K562 (cell line): ENCODE measurements around the gene TJP3. TPM values are rescaled to one million over a fixed set of nuclear protein-coding genes. Genes with fewer than 3 reads are reported as not detected.

Source experiments
- ATAC-seq: fragments of 200-7000 bp; cut with Tn5 transposase; 3 replicates; pipeline ENCODE4 v1.9.1; 2020; ENCODE audit warnings: moderate library complexity
- BruUV-seq: library from RNA; stranded (reverse); fragments of 400-500 nt; replicated peaks from 2 replicates; lab custom pipeline; 2021; lab: Mats Ljungman, UMichigan
- CTCF ChIA-PET: fragments of 300-600 bp; formaldehyde crosslinking; extraction: SDS; loops from one replicate; lab custom pipeline; 2021; ENCODE audit warnings: low intra/inter-chr PET ratio; lab: Yijun Ruan, JAX
- POLR2A ChIA-PET: fragments of 300-600, 350-650 bp; sonication (Branson Sonifier 250); formaldehyde crosslinking; extraction: SDS; loops from one replicate; lab custom pipeline; 2021; ENCODE audit warnings: antibody characterized with exemption, inconsistent platforms; lab: Yijun Ruan, JAX
- DNase-seq, 4 experiments: peaks; one replicate each; pipeline versions ENCODE4 v3.0.0 to v3.0.0-alpha.2; 2011 to 2018; ENCODE audit warnings: low spot score in 3 of 4, mixed read lengths in 3 of 4; ENCODE audit errors: extremely low read depth in 1 of 4
- FAIRE-seq: peaks from 2 replicates; lab custom pipeline; 2011; peaks lifted over from hg19 to GRCh38; lab: Jason Lieb, UNC
- H2AFZ ChIP-seq: 2 replicates; pipeline ENCODE4 v1.6.0; 2011; ENCODE audit warnings: low read depth, low read length, control low read depth, inconsistent platforms
- H3K27ac ChIP-seq: fragments of 200-600 bp; 3 replicates; pipeline ENCODE4 v1.8.0; 2011; ENCODE audit warnings: low read depth, mild to moderate bottlenecking, control low read depth, inconsistent platforms, low read length, moderate library complexity, mixed read lengths; ENCODE audit errors: extremely low read depth
- H3K27me3 ChIP-seq, 2 experiments: fragments of 300-600 bp in 1 of 2; 2 replicates in 1 of 2; 3 replicates in 1 of 2; pipeline versions ENCODE4 v1.6.0 to v1.8.0; 2011; ENCODE audit warnings: inconsistent platforms in 2 of 2, low read length in 2 of 2, mild to moderate bottlenecking in 1 of 2, mixed read lengths in 1 of 2, moderate library complexity in 1 of 2; ENCODE audit not compliant: control insufficient read depth in 2 of 2, insufficient read depth in 2 of 2
- H3K36me3 ChIP-seq: fragments of 300-600 bp; 3 replicates; pipeline ENCODE4 v1.8.0; 2011; ENCODE audit warnings: mild to moderate bottlenecking, low read length, inconsistent platforms; ENCODE audit not compliant: control insufficient read depth, insufficient read depth
- H3K4me1 ChIP-seq, 2 experiments: fragments of 200-600 bp in 1 of 2; replicated peaks in 1 of 2; 2 replicates in 1 of 2; 3 replicates in 1 of 2; pipeline versions ENCODE4 v1.5.1 to v1.8.0; 2011; ENCODE audit warnings: inconsistent platforms in 2 of 2, low read length in 2 of 2, mild to moderate bottlenecking in 1 of 2, mixed read lengths in 1 of 2, moderate library complexity in 1 of 2; ENCODE audit not compliant: control insufficient read depth in 2 of 2, insufficient read depth in 2 of 2
- H3K4me2 ChIP-seq: 2 replicates; pipeline ENCODE4 v1.6.1; 2011; ENCODE audit warnings: low read length, control low read depth, inconsistent platforms, mixed read lengths; ENCODE audit not compliant: insufficient read depth
- H3K4me3 ChIP-seq: fragments of 200-600 bp; sonication (generic), shearing (Covaris generic); 2 replicates; pipeline ENCODE4 v1.5.1; 2016; ENCODE audit warnings: control low read depth, inconsistent platforms
- H3K79me2 ChIP-seq: fragments of 200-600 bp; 3 replicates; pipeline ENCODE4 v1.8.0; 2011; ENCODE audit warnings: low read length, inconsistent platforms; ENCODE audit not compliant: control insufficient read depth, insufficient read depth
- H3K9ac ChIP-seq, 2 experiments: 2 replicates each; pipeline versions ENCODE4 v1.6.0 to v1.6.1; 2011; ENCODE audit warnings: low read depth in 2 of 2, low read length in 2 of 2, control low read depth in 1 of 2, inconsistent platforms in 1 of 2, mild to moderate bottlenecking in 1 of 2, mixed read lengths in 1 of 2; ENCODE audit not compliant: insufficient read depth in 1 of 2
- H3K9me1 ChIP-seq: one replicate; pipeline ENCODE4 v1.6.0; 2011; ENCODE audit warnings: inconsistent platforms, mild to moderate bottlenecking, low read length, moderate library complexity; ENCODE audit not compliant: control insufficient read depth, insufficient read depth
- H3K9me3 ChIP-seq: replicated peaks from 2 replicates; pipeline ENCODE4 v1.5.1; 2011; ENCODE audit warnings: low read depth, low read length, inconsistent platforms; ENCODE audit not compliant: control insufficient read depth, insufficient read depth
- H4K20me1 ChIP-seq: replicated peaks from 2 replicates; pipeline ENCODE4 v1.6.1; 2011; ENCODE audit warnings: low read length, inconsistent platforms, mixed read lengths; ENCODE audit not compliant: control insufficient read depth, insufficient read depth
- FOSL1 ChIP-seq: fragments of 200-800 bp; sonication (Bioruptor generic); conservative IDR thresholded peaks from 2 replicates; pipeline ENCODE4 v1.6.1; 2016; ENCODE audit warnings: missing genetic modification characterization, missing compliant biosample characterization
- GTF2E2 ChIP-seq: fragments of 200-800 bp; sonication (Bioruptor generic); IDR thresholded peaks from 2 replicates; pipeline ENCODE4 v1.6.1; 2016; ENCODE audit warnings: missing genetic modification characterization, missing compliant biosample characterization
- JUNB ChIP-seq: fragments of 450-650 bp; formaldehyde crosslinking; conservative IDR thresholded peaks from 2 replicates; pipeline ENCODE4 v1.4.0; 2020; ENCODE audit warnings: mild to moderate bottlenecking
- MYC ChIP-seq, 2 experiments: fragments of 250-450 bp in 1 of 2; sonication (Bioruptor Pico) in 1 of 2; IDR thresholded peaks; 2 replicates each; pipeline versions ENCODE4 v1.5.1 to v1.6.1; 2012 to 2021; ENCODE audit warnings: low read depth in 2 of 2, borderline replicate concordance in 1 of 2, improper control_type of control experiment in 1 of 2, low read length in 1 of 2, mild to moderate bottlenecking in 1 of 2, moderate library complexity in 1 of 2
- PHB ChIP-seq: fragments of 250-450 bp; sonication (Bioruptor Pico); IDR thresholded peaks from 2 replicates; pipeline ENCODE4 v1.5.0; 2021
- ZBTB17 ChIP-seq: fragments of 450-650 bp; formaldehyde crosslinking; IDR thresholded peaks from 2 replicates; pipeline ENCODE4 v1.4.0; 2020; ENCODE audit warnings: mild to moderate bottlenecking
- ZEB2 ChIP-seq: fragments of 450-650 bp; IDR thresholded peaks from 2 replicates; pipeline ENCODE4 v1.6.1; 2016
- WGBS: fragments of 100-300 bp; shearing (Covaris generic); methylation state at CpG from one replicate; pipeline ENCODE4 v1.1.6; 2016; ENCODE audit warnings: low coverage, mixed read lengths; ENCODE audit not compliant: insufficient coverage; ENCODE audit errors: missing lambda C conversion rate; 5-methylcytosine and 5-hydroxymethylcytosine counted together
- in situ Hi-C: fragments of 300-500 bp; cut with MboI; formaldehyde crosslinking; loops from 4 replicates; pipeline ENCODE4 v1.15.0; 2018; ENCODE audit warnings: inconsistent platforms, mixed read lengths
- intact Hi-C: fragments of 100-400 bp; cut with micrococcal nuclease; formaldehyde crosslinking; loops from 2 replicates; pipeline ENCODE4 v1.14.2; 2022
- polyA plus RNA-seq, 8 experiments: library from polyadenylated mRNA; depleted of rRNA in 4 of 8; stranded (reverse) in 5 of 8; unstranded in 3 of 8; fragments of >200 nt; fragmentation: Nextera tagmentation in 2 of 8; fragmentation: Illumina TruSeq in 1 of 8; extraction: Ambion mirVana in 2 of 8; extraction: Trizol in 1 of 8; gene quantifications; 2 replicates each; pipeline versions ENCODE4 v1.2.1 to v1.2.3, GENCODE V29; 2011 to 2014; ENCODE audit warnings: inconsistent platforms in 1 of 8, missing spikeins in 1 of 8
- total RNA-seq, 7 experiments: library from RNA; depleted of rRNA in 6 of 7; stranded (reverse); fragments of >200 nt in 6 of 7; fragmentation: Illumina TruSeq in 2 of 7; extraction: Trizol in 2 of 7; gene quantifications; 2 replicates each; pipeline versions ENCODE4 v1.2.1 to v1.2.3, GENCODE V29; 2011 to 2021; ENCODE audit warnings: low replicate concordance in 1 of 7
- TF ChIP-seq, protein P1 (sequence below), 3 experiments: fragments of 200-800 bp in 1 of 3; fragments of 250-450 bp in 1 of 3; fragments of 450-650 bp in 1 of 3; sonication (Bioruptor Pico) in 1 of 3; sonication (Bioruptor generic) in 1 of 3; formaldehyde crosslinking in 1 of 3; IDR thresholded peaks; 2 replicates each; pipeline versions ENCODE4 v1.6.1 to v1.8.0; 2016 to 2022; ENCODE audit warnings: mild to moderate bottlenecking in 2 of 3, missing genetic modification characterization in 2 of 3, missing compliant biosample characterization in 1 of 3, moderate library complexity in 1 of 3
- TF ChIP-seq, protein P2 (sequence below): fragments of 250-450 bp; sonication (Bioruptor Pico); IDR thresholded peaks from 2 replicates; pipeline ENCODE4 v1.4.0; 2020
- TF ChIP-seq, protein P3 (sequence below): fragments of 450-650 bp; formaldehyde crosslinking; IDR thresholded peaks from 2 replicates; pipeline ENCODE4 v1.4.0; 2020; ENCODE audit warnings: mild to moderate bottlenecking, moderate library complexity
- TF ChIP-seq, protein P4 (sequence below): fragments of 450-650 bp; IDR thresholded peaks from 2 replicates; pipeline ENCODE4 v1.6.1; 2016

The TJP3 gene
- total and polyA plus RNA-seq, 9 of the 15 experiments (the other 6 are each of a cell fraction or from before 2014, with no cell fraction given), result 0.11 to 2.4 (median 0.57) TPM; not detected in 1

DNA sequence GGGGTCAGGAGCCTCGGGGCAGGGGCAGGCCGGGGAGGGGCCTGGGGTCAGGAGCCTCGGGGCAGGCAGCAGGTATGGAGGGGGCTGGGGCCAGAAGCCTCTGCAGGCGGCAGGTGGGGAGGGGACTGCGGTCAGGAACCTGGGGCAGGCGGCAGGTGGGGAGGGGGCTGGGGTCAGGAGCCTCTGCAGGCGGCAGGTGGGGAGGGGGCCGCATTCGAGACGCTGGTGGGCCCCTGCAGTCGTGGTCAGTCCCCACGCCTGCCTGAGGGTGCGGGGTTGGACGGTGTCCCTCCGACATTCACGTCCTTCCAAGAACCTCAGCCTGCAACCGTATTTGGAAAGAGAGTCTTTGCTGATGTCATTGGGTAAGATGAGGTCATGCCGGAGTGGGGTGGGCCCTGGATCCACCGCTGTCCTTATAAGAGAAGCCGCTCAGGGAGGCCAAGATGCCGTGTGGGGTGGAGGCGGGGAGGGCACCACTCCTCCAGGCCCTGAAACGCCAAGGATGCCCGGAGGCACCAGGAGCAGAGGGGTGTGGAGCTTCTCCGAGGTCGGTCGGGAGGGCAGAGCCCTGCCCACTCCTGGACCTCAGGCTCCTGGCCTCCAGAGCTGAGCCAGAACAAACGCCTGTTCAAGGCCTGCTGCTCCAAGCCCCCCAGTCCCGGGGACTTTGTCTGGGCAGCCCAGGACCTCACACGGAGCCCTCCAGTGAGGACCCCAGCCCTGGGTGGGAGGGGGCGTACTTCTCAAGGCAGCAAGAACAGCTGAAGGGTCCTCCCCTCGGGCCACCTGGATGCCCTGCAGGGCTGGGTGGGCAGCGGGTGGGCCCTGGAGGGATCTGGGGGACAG, 38.0 kb upstream of the TJP3 start:
- Histone ChIP-seq H3K9me3 (no peaks in the 10 kb centered on the region), H3K36me3 (peaks cover 21% of the 10 kb centered on the region; the same call in 2 of the 3 replicates), H3K4me1 (peaks cover 34 to 85% of the 10 kb centered on the region in 2 experiments), H3K27ac (peak overlapping the region; percentile 96), H3K27me3 (no peaks in the 10 kb centered on the region), H3K4me2 (peak overlapping the region; percentile 82), H3K9me1 (no peaks in the 10 kb centered on the region), H3K4me3 (peak overlapping the region; percentile 13), H3K79me2 (peaks cover 52% of the 10 kb centered on the region), H4K20me1 (peaks cover 11% of the 10 kb centered on the region; the same call in 1 of the 2 replicates), H2AFZ (peak overlapping the region; percentile 56; the same call in 1 of the 2 replicates), H3K9ac (peak overlapping the region; percentile 85 to 90)
- in situ Hi-C loops, result no loop called here
- POLR2A ChIA-PET, result interaction anchor here (0.5 to 4.1 kb wide), 11 partner anchors 9 to 1136 kb away, joined by 3 to 16 read pairs (median 4); partner anchors contain the start of gene MRPL54
- intact Hi-C loops, result loop anchor here (2.0 kb wide), 1 partner anchor 31 kb away; the partner anchor contains the start of gene PIP5K1C
- ATAC-seq (peak; percentile 84), FAIRE-seq (peak; percentile 99), DNase-seq (peak; percentile 83 to 89 (median 88))
- WGBS, result 10% methylated on average over 24 of the region's 33 CpGs
- BruUV-seq, result TSS peak; percentile 96
- CTCF ChIA-PET, result interaction anchor here (0.6 to 1.6 kb wide), 5 partner anchors 20 to 180 kb away, joined by 3 to 4 read pairs (median 3); no protein-coding TSS in a partner anchor
- TF ChIP-seq ZBTB17 (CRISPR knock-in tag), result no peak
- TF ChIP-seq, protein P1, sequence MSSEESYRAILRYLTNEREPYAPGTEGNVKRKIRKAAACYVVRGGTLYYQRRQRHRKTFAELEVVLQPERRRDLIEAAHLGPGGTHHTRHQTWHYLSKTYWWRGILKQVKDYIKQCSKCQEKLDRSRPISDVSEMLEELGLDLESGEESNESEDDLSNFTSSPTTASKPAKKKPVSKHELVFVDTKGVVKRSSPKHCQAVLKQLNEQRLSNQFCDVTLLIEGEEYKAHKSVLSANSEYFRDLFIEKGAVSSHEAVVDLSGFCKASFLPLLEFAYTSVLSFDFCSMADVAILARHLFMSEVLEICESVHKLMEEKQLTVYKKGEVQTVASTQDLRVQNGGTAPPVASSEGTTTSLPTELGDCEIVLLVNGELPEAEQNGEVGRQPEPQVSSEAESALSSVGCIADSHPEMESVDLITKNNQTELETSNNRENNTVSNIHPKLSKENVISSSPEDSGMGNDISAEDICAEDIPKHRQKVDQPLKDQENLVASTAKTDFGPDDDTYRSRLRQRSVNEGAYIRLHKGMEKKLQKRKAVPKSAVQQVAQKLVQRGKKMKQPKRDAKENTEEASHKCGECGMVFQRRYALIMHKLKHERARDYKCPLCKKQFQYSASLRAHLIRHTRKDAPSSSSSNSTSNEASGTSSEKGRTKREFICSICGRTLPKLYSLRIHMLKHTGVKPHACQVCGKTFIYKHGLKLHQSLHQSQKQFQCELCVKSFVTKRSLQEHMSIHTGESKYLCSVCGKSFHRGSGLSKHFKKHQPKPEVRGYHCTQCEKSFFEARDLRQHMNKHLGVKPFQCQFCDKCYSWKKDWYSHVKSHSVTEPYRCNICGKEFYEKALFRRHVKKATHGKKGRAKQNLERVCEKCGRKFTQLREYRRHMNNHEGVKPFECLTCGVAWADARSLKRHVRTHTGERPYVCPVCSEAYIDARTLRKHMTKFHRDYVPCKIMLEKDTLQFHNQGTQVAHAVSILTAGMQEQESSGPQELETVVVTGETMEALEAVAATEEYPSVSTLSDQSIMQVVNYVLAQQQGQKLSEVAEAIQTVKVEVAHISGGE (CRISPR knock-in tag; IDR thresholded peaks at IDR 0.05), result peak in 1 of 3 experiments; percentile 10; a peak in 1 of 6 replicates
- TF ChIP-seq, protein P2, sequence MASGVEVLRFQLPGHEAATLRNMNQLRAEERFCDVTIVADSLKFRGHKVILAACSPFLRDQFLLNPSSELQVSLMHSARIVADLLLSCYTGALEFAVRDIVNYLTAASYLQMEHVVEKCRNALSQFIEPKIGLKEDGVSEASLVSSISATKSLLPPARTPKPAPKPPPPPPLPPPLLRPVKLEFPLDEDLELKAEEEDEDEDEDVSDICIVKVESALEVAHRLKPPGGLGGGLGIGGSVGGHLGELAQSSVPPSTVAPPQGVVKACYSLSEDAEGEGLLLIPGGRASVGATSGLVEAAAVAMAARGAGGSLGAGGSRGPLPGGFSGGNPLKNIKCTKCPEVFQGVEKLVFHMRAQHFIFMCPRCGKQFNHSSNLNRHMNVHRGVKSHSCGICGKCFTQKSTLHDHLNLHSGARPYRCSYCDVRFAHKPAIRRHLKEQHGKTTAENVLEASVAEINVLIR (CRISPR knock-in tag), result peak; percentile 63; the same call in 1 of the 2 replicates
- TF ChIP-seq FOSL1 (tag), result peak; percentile 38
- TF ChIP-seq, protein P3, sequence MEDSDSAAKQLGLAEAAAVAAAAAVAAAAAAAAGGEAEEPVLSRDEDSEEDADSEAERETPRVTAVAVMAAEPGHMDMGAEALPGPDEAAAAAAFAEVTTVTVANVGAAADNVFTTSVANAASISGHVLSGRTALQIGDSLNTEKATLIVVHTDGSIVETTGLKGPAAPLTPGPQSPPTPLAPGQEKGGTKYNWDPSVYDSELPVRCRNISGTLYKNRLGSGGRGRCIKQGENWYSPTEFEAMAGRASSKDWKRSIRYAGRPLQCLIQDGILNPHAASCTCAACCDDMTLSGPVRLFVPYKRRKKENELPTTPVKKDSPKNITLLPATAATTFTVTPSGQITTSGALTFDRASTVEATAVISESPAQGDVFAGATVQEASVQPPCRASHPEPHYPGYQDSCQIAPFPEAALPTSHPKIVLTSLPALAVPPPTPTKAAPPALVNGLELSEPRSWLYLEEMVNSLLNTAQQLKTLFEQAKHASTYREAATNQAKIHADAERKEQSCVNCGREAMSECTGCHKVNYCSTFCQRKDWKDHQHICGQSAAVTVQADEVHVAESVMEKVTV, result no peak
- TF ChIP-seq, protein P4, sequence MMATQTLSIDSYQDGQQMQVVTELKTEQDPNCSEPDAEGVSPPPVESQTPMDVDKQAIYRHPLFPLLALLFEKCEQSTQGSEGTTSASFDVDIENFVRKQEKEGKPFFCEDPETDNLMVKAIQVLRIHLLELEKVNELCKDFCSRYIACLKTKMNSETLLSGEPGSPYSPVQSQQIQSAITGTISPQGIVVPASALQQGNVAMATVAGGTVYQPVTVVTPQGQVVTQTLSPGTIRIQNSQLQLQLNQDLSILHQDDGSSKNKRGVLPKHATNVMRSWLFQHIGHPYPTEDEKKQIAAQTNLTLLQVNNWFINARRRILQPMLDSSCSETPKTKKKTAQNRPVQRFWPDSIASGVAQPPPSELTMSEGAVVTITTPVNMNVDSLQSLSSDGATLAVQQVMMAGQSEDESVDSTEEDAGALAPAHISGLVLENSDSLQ, result peak; percentile 26; the same call in 1 of the 2 replicates
- 0 out of 2 replicates have a peak, but pooled peaks have one; percentile 40 for TF ChIP-seq JUNB (CRISPR knock-in tag)
- TF ChIP-seq MYC (IDR thresholded peaks at IDR 0.05; ENCODE audit: low read depth, low read length), result no peak
- no peak for TF ChIP-seq MYC (CRISPR knock-in tag; IDR thresholded peaks at IDR 0.05; ENCODE audit: borderline replicate concordance, low read depth)
- TF ChIP-seq ZEB2, result no peak
- TF ChIP-seq PHB, result no peak
- TF ChIP-seq GTF2E2 (tag), result 0 out of 2 replicates have a peak, but pooled peaks have one; percentile 8
